Osteocyte (in vitro differentiated cells): ENCODE results near the gene FCAMR. TPM values are rescaled to one million over a fixed set of nuclear protein-coding genes. Genes with fewer than 3 reads are reported as not detected.

Experiments used
- DNase-seq: peaks from one replicate; pipeline ENCODE4 v3.0.0; 2021; ENCODE audit warnings: mixed read lengths; ENCODE audit not compliant: unreplicated experiment; ENCODE audit errors: extremely low spot score
- H3K27ac Mint-ChIP-seq: one replicate; pipeline ENCODE4 v1.8.0; 2021; ENCODE audit warnings: mild to moderate bottlenecking, mixed read lengths; ENCODE audit not compliant: unreplicated experiment
- H3K27me3 Mint-ChIP-seq: one replicate; pipeline ENCODE4 v1.8.0; 2021; ENCODE audit warnings: mixed read lengths; ENCODE audit not compliant: unreplicated experiment
- H3K36me3 Mint-ChIP-seq: one replicate; pipeline ENCODE4 v1.8.0; 2021; ENCODE audit warnings: mixed read lengths; ENCODE audit not compliant: unreplicated experiment
- H3K4me1 Mint-ChIP-seq: one replicate; pipeline ENCODE4 v1.8.0; 2021; ENCODE audit warnings: mixed read lengths; ENCODE audit not compliant: unreplicated experiment
- H3K4me3 Mint-ChIP-seq: one replicate; pipeline ENCODE4 v1.8.0; 2021; ENCODE audit warnings: mild to moderate bottlenecking, moderate library complexity, mixed read lengths; ENCODE audit not compliant: unreplicated experiment
- H3K9me3 Mint-ChIP-seq: one replicate; pipeline ENCODE4 v1.8.0; 2021; ENCODE audit warnings: mixed read lengths; ENCODE audit not compliant: unreplicated experiment
- CTCF ChIP-seq: fragments of 200-600 bp; sonication (generic); IDR thresholded peaks from 2 replicates; pipeline ENCODE4 v1.5.0; 2021; ENCODE audit warnings: antibody characterized with exemption, mild to moderate bottlenecking, moderate library complexity
- total RNA-seq: library from RNA; stranded (reverse); gene quantifications from 2 replicates; pipeline ENCODE4 v1.2.1, GENCODE V29; 2021

FCAMR gene
- total RNA-seq, 1 donor from 2014 or later = not detected

GRCh38 chr1:206967096-206967849 is 3.0 kb downstream of the FCAMR start:
- Mint-ChIP-seq H3K27ac (no peak overlapping the region), H3K9me3 (no peaks in the 10 kb centered on the region), H3K36me3 (no peaks in the 10 kb centered on the region), H3K4me1 (no peaks in the 10 kb centered on the region), H3K27me3 (peaks cover 17% of the 10 kb centered on the region), H3K4me3 (no peak overlapping the region)
- no peak for TF ChIP-seq CTCF
- DNase-seq = no peak

- H3K9me3 Mint-ChIP-seq = no peaks in the 10 kb centered on the region
- no peak overlapping the region for H3K4me3 Mint-ChIP-seq
- H3K27ac Mint-ChIP-seq = no peak overlapping the region
- H3K36me3 Mint-ChIP-seq = no peaks in the 10 kb centered on the region
- DNase-seq = no peak
- H3K4me1 Mint-ChIP-seq = no peaks in the 10 kb centered on the region
- peaks cover 10% of the 10 kb centered on the region for H3K27me3 Mint-ChIP-seq
- TF ChIP-seq CTCF = no peak
Observed at GRCh38 chr1:206965781-206966180, 4.5 kb downstream of the FCAMR start.

GRCh38 chr1:206963740-206964139 is 6.5 kb downstream of the FCAMR start:
- Mint-ChIP-seq H3K36me3 (no peaks in the 10 kb centered on the region), H3K27me3 (peaks cover 10% of the 10 kb centered on the region), H3K4me3 (no peak overlapping the region), H3K9me3 (no peaks in the 10 kb centered on the region), H3K4me1 (no peaks in the 10 kb centered on the region), H3K27ac (no peak overlapping the region)
- no peak for TF ChIP-seq CTCF
- no peak for DNase-seq

GRCh38 chr1:206963119-206963712 is 7.0 kb downstream of the FCAMR start:
- H3K4me1 Mint-ChIP-seq = no peaks in the 10 kb centered on the region
- no peak for DNase-seq
- H3K9me3 Mint-ChIP-seq = no peaks in the 10 kb centered on the region
- TF ChIP-seq CTCF = no peak
- H3K36me3 Mint-ChIP-seq = no peaks in the 10 kb centered on the region
- H3K4me3 Mint-ChIP-seq = no peak overlapping the region
- peaks cover 6% of the 10 kb centered on the region for H3K27me3 Mint-ChIP-seq
- no peak overlapping the region for H3K27ac Mint-ChIP-seq

GRCh38 chr1:206962272-206962671 is 8.0 kb downstream of the FCAMR start:
- no peak for TF ChIP-seq CTCF
- H3K36me3 Mint-ChIP-seq = no peaks in the 10 kb centered on the region
- H3K27me3 Mint-ChIP-seq = no peaks in the 10 kb centered on the region
- H3K27ac Mint-ChIP-seq = no peak overlapping the region
- no peaks in the 10 kb centered on the region for H3K9me3 Mint-ChIP-seq
- no peak for DNase-seq
- H3K4me3 Mint-ChIP-seq = no peak overlapping the region
- H3K4me1 Mint-ChIP-seq = no peaks in the 10 kb centered on the region
